ENCODE data around the gene ZNF768. TPM values are rescaled to one million over a fixed set of nuclear protein-coding genes. Genes with fewer than 3 reads are reported as not detected.

The ZNF768 gene
- total RNA-seq, 2 donors from 2014 or later = 25.0 to 36.3 TPM

DNA sequence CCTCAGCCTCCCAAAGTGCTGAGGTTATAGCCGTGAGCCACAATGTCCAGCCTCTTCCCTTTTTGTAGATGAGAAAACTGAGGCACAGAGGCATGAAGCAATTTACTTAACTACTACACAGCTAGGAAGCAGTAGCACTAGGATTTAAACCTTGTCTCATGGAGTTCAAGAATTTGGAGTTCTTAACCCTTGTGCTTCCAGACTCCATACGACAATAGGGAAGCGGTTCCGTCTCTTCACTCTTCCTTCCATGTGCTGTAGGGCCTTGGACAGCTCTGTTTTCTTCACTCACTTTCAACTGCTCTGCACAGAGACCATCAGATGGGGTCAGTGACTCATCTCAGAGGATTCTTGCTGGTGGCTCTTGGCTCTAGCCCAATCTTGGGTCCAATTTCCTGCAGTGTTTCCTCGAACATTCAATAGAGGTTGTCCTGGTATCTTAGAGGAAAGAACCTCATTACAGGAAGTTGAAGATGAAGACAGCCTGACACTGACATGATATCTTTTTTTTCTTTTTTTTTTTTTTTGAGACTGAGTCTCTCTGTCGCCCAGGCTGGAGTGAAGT lies 34.5 kb downstream of the ZNF768 start:
- Histone ChIP-seq H3K27ac (no peak overlapping the region), H3K9me3 (no peaks in the 10 kb centered on the region), H3K36me3 (no peaks in the 10 kb centered on the region), H3K4me3 (no peak overlapping the region), H3K4me1 (ENCODE audit: control insufficient read depth in 1 of 2, low read depth in 2 of 2) (no peaks in the 10 kb centered on the region), H3K27me3 (replicated peaks; ENCODE audit: insufficient read depth) (no peaks in the 10 kb centered on the region)
- ATAC-seq (ENCODE audit: insufficient number of reproducible peaks, low FRiP score, low read depth) = no peak
- TF ChIP-seq CTCF (IDR thresholded peaks at IDR 0.05) = no peak
- DNase-seq (ENCODE audit: low spot score) = no peak

DNA sequence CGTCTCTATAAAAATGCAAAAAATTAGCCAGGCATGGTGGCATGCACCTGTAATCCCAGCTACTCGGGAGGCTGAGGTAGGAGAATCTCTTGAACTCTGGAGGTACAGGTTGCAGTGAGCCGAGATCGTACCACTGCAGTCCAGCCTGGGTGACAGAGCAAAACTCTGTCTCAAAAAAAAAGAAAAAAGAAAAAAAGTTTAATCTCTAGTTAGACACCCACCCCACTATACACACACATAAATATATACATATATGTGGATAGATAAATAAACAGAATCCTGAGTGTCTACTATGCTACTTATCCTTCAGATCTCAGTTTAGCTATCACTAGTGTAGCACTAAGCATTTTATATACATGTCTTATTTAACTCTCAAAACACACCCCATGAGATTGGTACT lies 35.1 kb downstream of the ZNF768 start:
- no peak for TF ChIP-seq CTCF (IDR thresholded peaks at IDR 0.05)
- Histone ChIP-seq H3K9me3 (no peaks in the 10 kb centered on the region), H3K4me3 (no peak overlapping the region), H3K4me1 (ENCODE audit: control insufficient read depth in 1 of 2, low read depth in 2 of 2) (no peaks in the 10 kb centered on the region), H3K27me3 (replicated peaks; ENCODE audit: insufficient read depth) (no peaks in the 10 kb centered on the region), H3K27ac (no peak overlapping the region), H3K36me3 (no peaks in the 10 kb centered on the region)
- DNase-seq (ENCODE audit: low spot score) = no peak
- ATAC-seq (ENCODE audit: insufficient number of reproducible peaks, low FRiP score, low read depth) = no peak

GRCh38 chr16:30490210-30490609 lies 36.2 kb downstream of the ZNF768 start:
- Histone ChIP-seq H3K4me3 (no peak overlapping the region), H3K27ac (no peak overlapping the region), H3K4me1 (ENCODE audit: control insufficient read depth in 1 of 2, low read depth in 2 of 2) (no peaks in the 10 kb centered on the region), H3K36me3 (no peaks in the 10 kb centered on the region), H3K27me3 (replicated peaks; ENCODE audit: insufficient read depth) (no peaks in the 10 kb centered on the region), H3K9me3 (no peaks in the 10 kb centered on the region)
- no peak for TF ChIP-seq CTCF (IDR thresholded peaks at IDR 0.05)
- ATAC-seq (ENCODE audit: insufficient number of reproducible peaks, low FRiP score, low read depth) = no peak
- DNase-seq (ENCODE audit: low spot score) = no peak

DNA sequence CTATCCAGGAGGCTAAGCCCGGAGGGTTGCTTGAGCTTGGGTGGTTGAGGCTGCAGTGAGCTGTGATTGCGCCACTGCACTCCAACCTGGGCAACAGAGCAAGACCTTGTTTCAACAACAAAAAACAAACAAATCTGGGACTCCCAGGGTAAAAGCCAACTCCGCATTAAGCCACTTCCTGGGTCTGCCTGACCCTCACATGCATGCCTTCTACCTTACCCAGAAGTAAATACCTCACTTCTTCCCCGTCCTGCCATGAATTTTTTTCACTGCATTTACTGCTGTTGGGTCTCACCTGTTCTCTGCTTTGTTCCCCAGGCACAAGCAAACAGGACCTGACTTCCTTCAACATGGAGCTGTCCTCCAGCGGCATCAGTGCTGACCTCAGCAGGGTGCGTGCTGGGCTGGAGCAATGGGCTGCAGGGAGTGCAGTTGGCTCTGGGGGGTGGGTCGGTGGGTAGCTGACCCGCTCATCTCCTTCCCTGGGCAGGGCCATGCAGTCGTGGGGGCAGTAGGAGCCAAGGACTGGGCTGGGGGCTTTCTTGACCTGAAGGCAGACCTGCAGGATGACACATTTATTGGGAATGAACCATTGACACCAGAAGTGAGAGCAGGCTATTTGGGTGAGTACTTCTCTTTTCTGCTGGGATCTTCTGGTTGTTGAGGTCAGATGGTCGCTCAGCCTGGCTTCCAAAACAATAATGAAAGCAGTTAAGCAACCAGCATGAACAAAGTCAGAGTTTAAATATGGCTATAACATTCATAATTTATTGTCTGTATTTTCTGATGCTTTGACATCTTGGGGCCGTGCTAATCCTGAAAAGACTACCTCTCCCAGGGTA lies 37.4 kb downstream of the ZNF768 start:
- no peaks in the 10 kb centered on the region for H3K36me3 ChIP-seq
- no peaks in the 10 kb centered on the region for H3K4me1 ChIP-seq (ENCODE audit: control insufficient read depth in 1 of 2, low read depth in 2 of 2)
- ATAC-seq (ENCODE audit: insufficient number of reproducible peaks, low FRiP score, low read depth) = no peak
- TF ChIP-seq CTCF (IDR thresholded peaks at IDR 0.05) = no peak
- no peak for DNase-seq (ENCODE audit: low spot score)
- no peak overlapping the region for H3K27ac ChIP-seq
- H3K4me3 ChIP-seq = no peak overlapping the region
- no peaks in the 10 kb centered on the region for H3K27me3 ChIP-seq (replicated peaks; ENCODE audit: insufficient read depth)
- no peaks in the 10 kb centered on the region for H3K9me3 ChIP-seq

DNA sequence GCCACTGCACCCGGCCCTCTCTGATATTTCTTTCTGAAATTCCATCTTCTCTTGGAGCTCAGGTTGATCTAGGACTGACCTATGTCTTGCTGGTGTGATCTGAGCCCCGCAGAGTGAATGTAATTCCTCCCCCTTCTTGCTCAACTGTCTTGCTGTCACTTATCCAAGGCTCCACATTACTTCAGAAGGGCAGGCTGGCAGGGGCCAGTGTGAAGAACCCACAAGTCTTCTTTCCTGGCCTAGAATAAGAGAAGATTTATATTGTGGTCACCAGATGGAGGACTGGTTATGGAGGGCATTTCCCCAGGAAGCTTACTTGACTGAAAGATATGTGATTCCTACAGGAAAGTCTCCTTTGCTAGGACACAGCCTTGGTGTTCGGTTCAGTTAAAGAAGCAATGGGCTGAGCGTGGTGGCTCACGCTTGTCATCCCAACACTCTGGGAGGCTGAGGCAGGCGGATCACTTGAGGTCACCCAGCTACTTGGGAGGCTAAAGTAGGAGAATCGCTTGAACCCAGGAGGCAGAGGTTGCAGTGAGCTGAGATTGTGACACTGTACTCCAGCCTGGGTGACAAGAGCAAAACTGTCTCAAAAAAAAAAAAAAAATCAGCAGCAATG lies 40.4 kb downstream of the ZNF768 start:
- H3K27ac ChIP-seq = no peak overlapping the region
- DNase-seq (ENCODE audit: low spot score) = no peak
- no peaks in the 10 kb centered on the region for H3K4me1 ChIP-seq (ENCODE audit: control insufficient read depth in 1 of 2, low read depth in 2 of 2)
- H3K27me3 ChIP-seq (replicated peaks; ENCODE audit: insufficient read depth) = no peaks in the 10 kb centered on the region
- no peaks in the 10 kb centered on the region for H3K36me3 ChIP-seq
- ATAC-seq (ENCODE audit: insufficient number of reproducible peaks, low FRiP score, low read depth) = no peak
- no peak overlapping the region for H3K4me3 ChIP-seq
- no peak for TF ChIP-seq CTCF (IDR thresholded peaks at IDR 0.05)
- no peaks in the 10 kb centered on the region for H3K9me3 ChIP-seq

All from thoracic aorta (tissue), 2 donors.